ENCODE measurements around the gene PTGDR2. TPM values are rescaled to one million over a fixed set of nuclear protein-coding genes. Genes with fewer than 3 reads are reported as not detected.

Gene PTGDR2
- total RNA-seq, 4 donors from 2014 or later, result 0.37 to 2.2 (median 0.58) TPM

- Histone ChIP-seq H3K36me3 (no peaks in the 10 kb centered on the region), H3K9me3 (no peaks in the 10 kb centered on the region), H3K27me3 (no peaks in the 10 kb centered on the region), H3K4me1 (peaks cover 0 to 54% (median 19%) of the 10 kb centered on the region in 3 donors), H3K4me3 (peak overlapping the region in 1 of 2 donors; percentile 91), H3K27ac (peak overlapping the region in 3 of 4 donors; percentile 80 to 86 (median 81))
- no peak for ATAC-seq
- no peak for TF ChIP-seq CTCF (IDR thresholded peaks at IDR 0.05)
- WGBS, 2 donors (ENCODE audit: low coverage in 1 of 2), result 56 to 64% methylated on average over 6 to 9 of the region's 14 CpGs
Observed at GRCh38 chr11:60840470-60841430, 15.0 kb downstream of the PTGDR2 start.

GRCh38 chr11:60838132-60838531 is 17.6 kb downstream of the PTGDR2 start:
- Histone ChIP-seq H3K4me3 (no peak overlapping the region), H3K27ac (no peak overlapping the region), H3K36me3 (no peaks in the 10 kb centered on the region), H3K4me1 (peaks cover 0 to 30% (median 7%) of the 10 kb centered on the region in 3 donors), H3K27me3 (peaks cover 4% of the 10 kb centered on the region), H3K9me3 (no peaks in the 10 kb centered on the region)
- TF ChIP-seq POLR2A (IDR thresholded peaks at IDR 0.05) (no peak), EP300 (IDR thresholded peaks at IDR 0.05) (no peak), POLR2AphosphoS5 (IDR thresholded peaks at IDR 0.05) (no peak), CTCF (IDR thresholded peaks at IDR 0.05) (no peak)
- 80% methylated on average over 1 of the region's 7 CpGs; no CpG with 5 or more reads in 1 of the 2 donors for WGBS, 2 donors (ENCODE audit: low coverage in 1 of 2)
- no peak for ATAC-seq

- no peak for ATAC-seq
- Histone ChIP-seq H3K27ac (no peak overlapping the region), H3K9me3 (no peaks in the 10 kb centered on the region), H3K4me1 (peaks cover 0 to 22% (median 7%) of the 10 kb centered on the region in 3 donors), H3K4me3 (no peak overlapping the region), H3K36me3 (no peaks in the 10 kb centered on the region), H3K27me3 (peaks cover 4% of the 10 kb centered on the region)
- no peak for TF ChIP-seq POLR2A (IDR thresholded peaks at IDR 0.05)
- no peak for TF ChIP-seq EP300 (IDR thresholded peaks at IDR 0.05)
- TF ChIP-seq POLR2AphosphoS5 (IDR thresholded peaks at IDR 0.05), result no peak
- TF ChIP-seq CTCF (IDR thresholded peaks at IDR 0.05), result no peak
- WGBS, 2 donors (ENCODE audit: low coverage in 1 of 2), result 53% methylated on average over 7 of the region's 9 CpGs; no CpG with 5 or more reads in 1 of the 2 donors
Observed at GRCh38 chr11:60836866-60837515, 18.8 kb downstream of the PTGDR2 start.

- Histone ChIP-seq H3K36me3 (no peaks in the 10 kb centered on the region), H3K4me1 (peaks cover 0 to 15% (median 0%) of the 10 kb centered on the region in 3 donors), H3K27me3 (peaks cover 4% of the 10 kb centered on the region), H3K27ac (no peak overlapping the region), H3K4me3 (no peak overlapping the region), H3K9me3 (no peaks in the 10 kb centered on the region)
- WGBS, 2 donors (ENCODE audit: low coverage in 1 of 2), result 72 to 81% methylated on average over 3 of the region's 3 CpGs
- no peak for ATAC-seq
- no peak for TF ChIP-seq POLR2A (IDR thresholded peaks at IDR 0.05)
- no peak for TF ChIP-seq POLR2AphosphoS5 (IDR thresholded peaks at IDR 0.05)
Observed at GRCh38 chr11:60835534-60835846, 20.3 kb downstream of the PTGDR2 start.

GRCh38 chr11:60834742-60835533 is 20.8 kb downstream of the PTGDR2 start:
- WGBS, 2 donors (ENCODE audit: low coverage in 1 of 2), result 13 to 59% methylated on average over 4 to 7 of the region's 7 CpGs
- Histone ChIP-seq H3K4me1 (peaks cover 0 to 9% (median 0%) of the 10 kb centered on the region in 3 donors), H3K27ac (peak overlapping the region in 1 of 4 donors; percentile 31), H3K36me3 (no peaks in the 10 kb centered on the region), H3K4me3 (no peak overlapping the region), H3K27me3 (peaks cover 4% of the 10 kb centered on the region), H3K9me3 (no peaks in the 10 kb centered on the region)
- ATAC-seq, result no peak
- TF ChIP-seq POLR2AphosphoS5 (IDR thresholded peaks at IDR 0.05) (no peak), CTCF (IDR thresholded peaks at IDR 0.05) (no peak), POLR2A (IDR thresholded peaks at IDR 0.05) (no peak), EP300 (IDR thresholded peaks at IDR 0.05) (no peak)

Measured in gastroesophageal sphincter (tissue), 4 donors.